ENCODE data around the gene MACO1.
"Not testable (repeated sequence)": the region's sequence is repeated elsewhere in the genome, so short reads cannot be mapped to it uniquely, and the experiment has no call there.

The MACO1 gene

GRCh38 chr1:25425098-25426085 lies 5.3 kb upstream of the MACO1 start:
- DNase-seq (ENCODE audit: low spot score), result no peak

DNA sequence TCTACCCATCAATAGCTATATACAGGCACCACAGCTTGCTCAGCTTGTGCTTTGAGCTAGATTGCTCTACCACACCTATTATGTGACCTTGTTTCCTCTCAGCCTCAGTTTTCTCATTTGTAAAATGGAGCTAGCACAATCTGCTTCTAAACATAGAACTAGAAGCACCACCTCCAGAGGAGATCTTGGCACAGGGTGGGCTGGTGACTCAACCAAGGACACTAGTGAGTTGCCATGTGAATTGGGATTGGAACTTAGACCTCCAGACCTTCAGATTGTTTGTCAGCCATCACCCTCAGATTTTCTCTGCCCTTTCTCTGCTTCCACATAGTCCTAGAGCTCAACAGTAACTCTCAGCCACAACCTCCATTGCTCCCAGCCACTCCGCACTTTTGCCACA lies 3.0 kb upstream of the MACO1 start:
- DNase-seq (ENCODE audit: low spot score), result no peak

- no peak for DNase-seq (ENCODE audit: low spot score)
Observed at GRCh38 chr1:25428475-25429166, 2.1 kb upstream of the MACO1 start.

- no peak for DNase-seq (ENCODE audit: low spot score)
Observed at GRCh38 chr1:25430967-25431881, 527 bp downstream of the MACO1 start.

DNA sequence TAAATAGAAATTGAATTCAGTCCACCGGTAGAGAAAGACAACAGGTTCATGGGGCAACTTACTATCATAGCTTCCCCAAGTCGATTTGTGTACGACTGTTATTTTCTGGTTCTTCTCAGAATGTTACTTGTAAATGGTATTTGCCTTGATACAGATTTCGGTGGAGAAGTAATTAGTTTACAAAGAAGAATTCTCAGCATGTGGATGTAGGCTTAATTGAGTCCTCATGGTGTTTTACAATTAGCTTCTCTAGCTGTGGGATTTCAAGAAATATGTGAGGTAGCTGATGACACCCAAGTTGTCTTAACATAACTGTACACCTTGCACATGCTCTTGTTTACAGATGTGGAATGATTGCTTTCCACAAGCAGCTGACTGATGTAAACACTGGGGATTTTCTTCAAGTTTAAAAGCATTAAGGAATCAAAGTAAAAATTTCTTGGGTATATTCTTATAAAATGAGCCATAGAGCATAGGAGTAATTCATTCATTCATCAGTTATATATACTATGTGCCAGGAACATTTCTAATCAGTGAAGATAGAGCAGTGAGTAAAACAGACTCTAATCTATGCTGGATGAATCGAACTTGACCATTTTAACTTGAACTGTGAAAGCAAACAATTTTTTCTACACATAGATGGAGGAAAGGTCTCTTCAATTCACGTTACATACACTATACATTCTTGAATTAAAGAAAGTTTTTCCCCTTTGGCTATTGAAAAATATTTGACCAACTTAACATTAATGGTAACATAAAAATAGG lies 1.4 kb downstream of the MACO1 start:
- DNase-seq (ENCODE audit: low spot score), result no peak

DNA sequence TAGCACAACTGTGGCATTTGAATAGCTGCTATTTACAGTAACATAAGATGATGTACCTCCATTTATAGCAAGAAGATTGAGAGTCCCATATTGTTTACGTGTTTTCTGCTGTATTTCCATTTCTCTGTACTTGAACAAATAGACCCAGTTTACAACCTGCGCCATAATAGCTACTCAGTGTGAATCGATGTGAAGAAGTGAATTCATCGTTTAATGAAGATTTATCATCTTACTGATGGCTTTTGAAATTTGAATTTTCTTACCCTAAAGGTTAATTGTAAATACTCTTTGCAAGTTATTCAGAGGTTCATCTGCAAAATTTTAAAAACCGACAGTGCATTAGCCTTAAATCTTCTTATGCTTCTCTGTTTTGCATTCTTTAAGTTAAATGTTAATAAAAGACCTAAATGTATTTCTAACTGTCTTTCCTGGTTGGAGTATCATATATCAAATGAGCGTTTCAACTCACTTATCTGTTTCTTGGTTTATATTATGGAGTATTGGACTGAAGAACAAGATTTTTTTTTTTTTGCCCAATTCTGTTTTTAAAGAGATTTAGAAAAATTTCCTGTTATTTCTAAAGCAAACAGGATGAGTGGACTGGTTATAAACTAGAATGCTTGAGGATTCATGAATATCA lies 2.2 kb downstream of the MACO1 start:
- DNase-seq (ENCODE audit: low spot score), result no peak

GRCh38 chr1:25433389-25434186 lies 2.9 kb downstream of the MACO1 start:
- DNase-seq (ENCODE audit: low spot score), result no peak

GRCh38 chr1:25435397-25436108 lies 4.9 kb downstream of the MACO1 start:
- DNase-seq (ENCODE audit: low spot score), result no peak

- no peak for DNase-seq (ENCODE audit: low spot score)
Observed at GRCh38 chr1:25437672-25438071, 7.0 kb downstream of the MACO1 start.

- DNase-seq (ENCODE audit: low spot score), result no peak
Observed at GRCh38 chr1:25439287-25439686, 8.6 kb downstream of the MACO1 start.

DNA sequence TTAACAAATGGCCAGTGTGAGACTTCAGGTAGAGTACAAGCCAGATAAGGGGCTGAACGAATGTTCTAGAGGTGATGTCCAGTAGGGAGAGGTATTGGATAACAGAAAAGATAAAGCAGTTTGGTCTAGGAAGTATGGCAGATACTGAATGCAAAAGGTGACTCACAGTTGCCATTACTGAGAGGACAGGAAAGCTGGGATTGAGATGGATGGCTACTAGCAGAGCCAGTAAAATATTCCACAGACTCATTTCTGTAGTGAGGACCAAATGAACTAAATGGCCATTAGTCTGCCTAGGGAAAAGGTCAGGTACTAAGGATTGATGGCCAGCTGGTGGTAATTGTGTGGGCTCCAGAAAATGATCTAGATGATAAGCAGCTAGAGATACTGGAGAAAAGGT lies 11.5 kb downstream of the MACO1 start:
- DNase-seq (ENCODE audit: low spot score), result no peak

DNA sequence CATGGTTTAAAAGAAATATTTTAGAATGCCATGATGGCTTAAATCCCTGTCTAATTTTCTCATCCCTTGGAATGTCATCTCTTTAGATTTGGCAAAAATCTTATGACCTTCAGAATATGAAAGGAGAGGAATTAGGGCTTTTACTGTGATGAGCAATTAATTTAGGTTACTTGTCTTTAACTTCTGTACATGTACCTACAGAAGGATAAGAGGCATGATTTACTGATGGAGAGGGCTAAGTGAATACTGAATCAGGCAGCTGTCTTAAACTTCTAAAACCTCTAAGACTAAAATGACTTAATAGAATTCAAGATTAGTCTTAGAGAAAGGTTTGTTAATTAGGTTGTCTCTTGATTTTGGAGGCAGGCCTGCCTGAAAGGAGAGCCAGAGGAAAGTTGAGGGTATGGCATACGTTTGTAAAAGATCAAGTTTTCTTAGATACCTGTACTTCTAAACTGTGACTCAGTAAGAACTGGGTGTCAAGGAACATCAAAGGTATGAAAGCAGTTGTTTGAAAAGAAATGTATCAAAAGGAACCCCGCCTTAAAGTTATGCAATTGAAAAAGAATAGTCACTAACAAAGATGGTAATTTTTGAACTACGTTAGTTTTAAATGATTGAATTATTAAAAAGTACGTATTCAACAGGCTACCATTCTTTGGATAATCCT lies 12.5 kb downstream of the MACO1 start:
- DNase-seq (ENCODE audit: low spot score), result no peak

DNA sequence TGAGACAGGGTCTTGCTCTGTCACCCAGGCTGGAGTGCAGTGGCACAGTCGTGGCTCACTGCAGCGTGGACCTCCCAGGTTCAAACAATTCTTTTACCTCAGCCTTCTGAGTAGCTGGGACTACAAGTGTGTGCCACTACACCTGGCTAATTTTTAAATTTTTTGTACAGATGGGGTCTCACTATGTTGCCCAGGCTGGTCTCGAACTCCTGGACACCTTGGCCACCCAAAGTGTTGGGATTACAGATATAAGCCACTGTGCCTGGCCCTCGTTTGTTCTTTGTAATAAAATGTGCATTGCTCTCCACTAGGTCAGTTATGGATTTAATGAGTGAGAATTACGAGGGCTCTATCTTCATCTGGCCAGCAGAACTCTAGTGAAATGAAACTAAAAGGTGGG lies 13.9 kb downstream of the MACO1 start:
- not testable (repeated sequence) for DNase-seq (ENCODE audit: low spot score)

GRCh38 chr1:25445993-25446538 lies 15.4 kb downstream of the MACO1 start:
- DNase-seq (ENCODE audit: low spot score), result no peak

DNA sequence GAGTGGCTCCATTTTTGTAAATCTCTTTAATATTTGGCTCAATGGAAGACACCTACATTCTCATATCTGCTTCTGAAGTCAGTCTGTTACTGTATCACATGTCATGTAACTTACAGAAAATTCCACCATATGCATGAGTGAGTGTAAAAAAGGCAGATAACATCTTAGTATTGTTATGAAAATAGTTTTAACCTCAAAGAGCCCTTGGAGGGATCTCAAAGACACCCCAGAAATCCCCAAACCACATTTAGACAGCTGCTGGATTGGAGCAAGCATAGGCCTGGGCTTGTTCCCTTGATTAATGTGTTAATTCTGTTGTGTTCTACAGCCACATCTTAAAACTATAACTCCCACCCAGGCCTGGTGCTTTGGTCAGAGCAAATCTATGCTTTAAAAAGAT lies 16.9 kb downstream of the MACO1 start:
- no peak for DNase-seq (ENCODE audit: low spot score)

- DNase-seq (ENCODE audit: low spot score), result no peak
Observed at GRCh38 chr1:25450891-25451290, 20.2 kb downstream of the MACO1 start.

- no peak for DNase-seq (ENCODE audit: low spot score)
Observed at GRCh38 chr1:25451908-25452307, 21.2 kb downstream of the MACO1 start.

DNA sequence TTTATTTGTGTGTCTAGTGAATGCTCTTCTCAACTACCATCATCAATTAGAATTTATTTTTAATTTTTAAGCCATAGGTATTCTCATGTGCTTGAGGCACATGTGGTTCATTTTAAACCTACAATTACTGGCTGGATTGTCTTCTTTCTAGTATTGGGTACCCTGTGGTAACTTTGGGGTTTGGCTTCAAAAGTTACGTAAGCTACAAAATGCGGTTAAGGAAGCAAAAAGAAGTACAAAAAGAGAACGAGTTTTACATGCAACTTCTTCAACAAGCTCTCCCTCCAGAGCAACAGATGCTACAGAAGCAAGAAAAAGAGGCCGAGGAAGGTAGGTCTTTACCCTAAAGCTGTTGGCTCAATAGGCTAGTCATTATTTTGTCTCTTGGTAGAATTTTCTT lies 25.8 kb downstream of the MACO1 start:
- DNase-seq (ENCODE audit: low spot score), result no peak

All from CD4-positive, alpha-beta T cell treated with Interleukin-6 at 100 ng/mL for 8 hours (primary cell).